Measurements from ENCODE around the gene MAP1LC3B2.

DNA sequence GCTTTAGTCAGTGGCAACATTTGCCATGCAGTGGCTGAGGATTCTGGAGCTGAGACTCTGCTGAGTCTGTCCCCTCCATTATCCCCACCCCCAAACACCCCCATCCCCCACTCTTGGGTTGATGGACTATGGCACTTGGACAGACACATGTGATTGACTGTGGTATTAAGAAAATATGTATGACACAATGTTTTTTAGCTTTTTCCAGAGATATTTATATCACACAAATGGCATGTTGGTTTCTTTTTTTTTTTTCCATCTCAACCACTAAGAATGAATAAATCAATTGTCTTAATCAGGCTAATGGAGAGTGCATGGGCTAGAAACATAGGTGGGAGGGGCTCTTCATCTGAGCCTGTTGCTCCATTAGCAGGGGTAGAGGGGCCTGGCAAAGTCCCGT, 30.7 kb upstream of the MAP1LC3B2 start:
- no peak for TF ChIP-seq POLR2A (IDR thresholded peaks at IDR 0.05; ENCODE audit: low read depth, low read length)
- TF ChIP-seq TAF1 (IDR thresholded peaks at IDR 0.05; ENCODE audit: low read depth, low read length) = no peak
- no peak for TF ChIP-seq POLR2AphosphoS5 (IDR thresholded peaks at IDR 0.05; ENCODE audit: low read depth, low read length)

Measured in GM12891 (cell line).